Left cardiac atrium (tissue), 4 donors: ENCODE data around the gene EDA. TPM values are rescaled to one million over a fixed set of nuclear protein-coding genes. Genes with fewer than 3 reads are reported as not detected.
"Not testable (repeated sequence)": the region's sequence is repeated elsewhere in the genome, so short reads cannot be mapped to it uniquely, and the experiment has no call there.

ENCODE experiments used
- ATAC-seq, 2 donors: fragments of 200-7000 bp; cut with Tn5 transposase; one replicate each; pipeline ENCODE4 v1.9.1; 2020; ENCODE audit warnings: mild to moderate bottlenecking in 2 of 2, moderate library complexity in 2 of 2
- DNase-seq: peaks from one replicate; pipeline ENCODE4 v3.0.0-alpha.2; 2020
- intact Hi-C, 2 donors: fragments of 100-400 bp; cut with DNase I; formaldehyde crosslinking; loops; one replicate each; pipeline versions ENCODE4 v1.14.1 to v1.15.1; 2022 to 2023
- total RNA-seq, 2 donors: library from RNA; stranded (reverse); fragmentation: NEBNext Ultra II Directional; extraction: Animal tissue kit (Norgen Biotek cat#: 25700); gene quantifications; one replicate each; pipeline ENCODE4 v1.2.1, GENCODE V29; 2021
- donor health status: DM: no; HTN: yes; CAD: no.
- donor health status: DM: no; HTN: yes; CAD: no; lungs with severe emphysema.
- donor health status: DM: yes; HTN: yes; CAD: no.
- donor health status: Dilated cardiomyopathy.

The EDA gene
- total RNA-seq, 2 donors from 2014 or later = 13.7 to 17.5 TPM

GRCh38 chrX:69900491-69900890 is 284.6 kb downstream of the EDA start:
- ATAC-seq (no peak), DNase-seq (no peak)
- intact Hi-C loops = no loop called here

GRCh38 chrX:69906447-69906846 is 290.5 kb downstream of the EDA start:
- intact Hi-C loops = no loop called here
- DNase-seq (no peak), ATAC-seq (no peak)

DNA sequence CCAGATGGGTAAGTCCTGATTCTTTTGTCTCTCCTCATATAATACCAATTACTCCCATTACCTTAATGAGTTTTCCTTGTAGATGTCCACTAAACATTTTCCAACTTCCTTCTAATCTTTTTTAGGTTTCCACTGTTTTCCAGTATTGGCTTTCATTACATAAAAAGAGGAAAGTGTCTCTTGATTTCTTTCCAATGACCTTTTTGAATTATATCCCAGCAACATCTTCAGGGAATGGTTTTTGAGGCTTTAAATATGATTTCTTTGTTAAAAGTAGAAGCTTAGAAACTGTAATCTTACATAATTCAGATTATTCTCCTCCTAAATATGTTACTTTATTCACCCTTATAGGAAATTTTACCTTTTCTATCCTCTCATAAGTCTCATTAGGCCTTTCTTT is 298.9 kb downstream of the EDA start:
- no peak for DNase-seq
- intact Hi-C loops = no loop called here
- no peak for ATAC-seq

DNA sequence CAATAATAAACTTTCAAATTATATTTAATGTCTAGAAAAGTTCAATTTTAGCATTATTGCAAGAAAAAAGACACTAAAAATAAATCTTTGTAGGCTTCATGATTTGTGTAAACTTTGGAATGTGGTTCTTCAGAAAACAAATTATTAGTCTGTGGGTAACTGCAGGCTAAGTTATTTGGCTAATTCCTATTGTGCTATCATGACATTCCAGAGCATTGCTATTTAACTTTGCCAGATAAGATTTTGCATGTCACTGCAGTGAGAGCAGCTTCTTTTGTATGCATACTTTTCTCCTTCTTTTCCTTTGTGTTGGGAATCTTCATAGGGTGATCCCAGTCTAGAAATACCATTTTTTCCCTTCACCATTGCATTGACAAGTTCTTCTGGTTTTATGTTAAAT is 303.8 kb downstream of the EDA start:
- intact Hi-C loops = no loop called here
- no peak for DNase-seq
- no peak for ATAC-seq

DNA sequence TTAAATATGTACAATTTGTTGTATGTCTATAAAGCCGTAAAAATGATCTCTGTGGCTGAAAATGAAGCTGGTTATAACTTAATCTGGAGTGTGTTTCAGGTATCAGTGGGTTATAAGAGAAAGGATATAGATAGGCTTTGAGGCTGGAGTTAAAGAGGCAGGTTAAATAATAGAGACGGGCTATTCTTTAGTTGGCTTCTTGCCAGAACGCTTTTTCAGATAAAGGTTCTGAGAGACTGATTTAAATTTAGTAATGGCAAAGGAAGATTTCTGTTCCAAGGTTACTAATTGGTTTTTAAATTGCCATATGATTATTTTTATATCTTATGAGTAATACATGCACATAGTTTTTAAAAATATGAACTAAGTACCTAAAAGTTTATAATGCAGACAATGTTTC is 316.4 kb downstream of the EDA start:
- intact Hi-C loops = no loop called here
- DNase-seq (no peak), ATAC-seq (no peak)

DNA sequence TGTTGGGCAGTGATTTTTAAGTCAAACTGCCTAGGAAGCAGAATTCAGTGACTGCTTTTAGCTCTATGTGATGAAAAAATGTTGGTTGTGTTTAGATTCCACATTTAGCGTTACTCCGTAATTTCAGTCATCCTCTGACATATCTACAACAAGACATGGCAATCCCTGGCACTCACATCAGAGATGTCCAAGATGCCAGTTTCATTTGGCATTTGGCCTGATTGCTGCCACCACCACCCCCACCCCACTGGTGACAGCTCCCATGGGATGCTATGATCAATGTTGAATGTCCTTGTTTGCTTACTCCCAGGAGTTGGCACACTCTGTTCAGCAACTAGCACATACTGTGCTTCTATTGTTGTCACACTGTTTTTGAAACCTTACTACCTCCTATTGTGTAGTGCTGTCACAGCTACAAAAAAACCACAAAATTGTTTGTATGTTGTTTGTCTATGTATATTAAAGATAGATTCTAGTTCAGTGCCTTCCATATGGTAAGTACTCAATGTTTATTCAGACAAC is 332.4 kb downstream of the EDA start:
- ATAC-seq (no peak), DNase-seq (no peak)
- intact Hi-C loops = no loop called here

- ATAC-seq = no peak
- no peak for DNase-seq
- intact Hi-C loops = no loop called here
Observed at GRCh38 chrX:69951753-69952152, 335.8 kb downstream of the EDA start.

DNA sequence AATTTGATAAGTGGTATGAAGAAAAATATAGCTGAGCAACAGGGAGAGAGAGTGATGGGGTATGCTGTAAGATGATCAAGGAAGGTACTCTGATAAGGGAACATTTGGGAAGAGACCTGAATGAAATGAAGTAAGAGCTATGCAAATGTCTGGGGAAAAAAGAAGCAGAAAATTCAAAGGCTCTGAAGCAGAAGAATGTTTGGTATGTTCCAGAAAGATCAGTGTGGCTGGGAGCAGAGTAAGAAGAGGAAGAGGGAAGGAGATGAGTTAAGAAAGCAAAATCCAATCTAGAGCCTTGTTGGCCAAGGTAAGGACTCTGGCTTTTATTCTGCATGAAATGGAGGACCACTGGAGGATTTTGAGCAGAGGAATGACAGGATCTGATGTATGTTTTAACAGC is 343.8 kb downstream of the EDA start:
- intact Hi-C loops = no loop called here
- DNase-seq (no peak), ATAC-seq (no peak)

DNA sequence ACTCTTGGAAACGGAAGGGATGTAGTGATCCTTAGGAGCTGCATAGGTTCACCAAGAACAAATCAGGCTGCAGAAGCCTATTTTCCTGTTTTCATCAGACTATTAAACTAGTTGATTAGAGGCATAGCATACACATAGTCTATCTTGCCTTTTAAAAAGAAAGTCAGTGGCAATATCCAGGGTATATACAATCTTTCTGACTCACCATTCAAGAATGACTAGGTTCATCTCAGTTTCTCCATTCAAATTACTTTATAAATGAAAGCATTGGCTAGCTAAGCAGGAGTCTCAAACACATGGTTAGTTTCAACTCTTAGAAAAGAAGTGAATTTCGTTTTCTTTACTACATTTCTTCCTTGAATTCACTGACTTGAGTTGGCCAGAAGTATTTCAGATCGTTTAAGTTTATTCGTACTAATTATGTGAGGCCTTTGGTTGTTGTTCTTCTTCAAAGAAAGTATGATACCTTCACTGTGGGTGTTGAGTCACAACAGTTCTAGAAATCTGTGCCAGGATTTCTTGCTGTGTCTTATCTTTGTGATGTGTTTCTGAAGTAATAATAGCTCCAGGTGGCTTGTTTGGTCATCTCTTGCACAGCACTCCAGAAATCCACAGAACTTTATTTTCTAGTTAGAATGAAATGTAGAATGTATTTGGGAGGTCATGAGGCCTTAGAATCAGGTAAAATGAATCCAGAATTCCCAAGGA is 345.6 kb downstream of the EDA start:
- intact Hi-C loops = no loop called here
- ATAC-seq = no peak
- no peak for DNase-seq

GRCh38 chrX:69968950-69969349 is 353.0 kb downstream of the EDA start:
- DNase-seq (peak; percentile 24), ATAC-seq (no peak)
- intact Hi-C loops = no loop called here

- intact Hi-C loops = no loop called here
- ATAC-seq (no peak), DNase-seq (no peak)
Observed at GRCh38 chrX:69969460-69969859, 353.5 kb downstream of the EDA start.

DNA sequence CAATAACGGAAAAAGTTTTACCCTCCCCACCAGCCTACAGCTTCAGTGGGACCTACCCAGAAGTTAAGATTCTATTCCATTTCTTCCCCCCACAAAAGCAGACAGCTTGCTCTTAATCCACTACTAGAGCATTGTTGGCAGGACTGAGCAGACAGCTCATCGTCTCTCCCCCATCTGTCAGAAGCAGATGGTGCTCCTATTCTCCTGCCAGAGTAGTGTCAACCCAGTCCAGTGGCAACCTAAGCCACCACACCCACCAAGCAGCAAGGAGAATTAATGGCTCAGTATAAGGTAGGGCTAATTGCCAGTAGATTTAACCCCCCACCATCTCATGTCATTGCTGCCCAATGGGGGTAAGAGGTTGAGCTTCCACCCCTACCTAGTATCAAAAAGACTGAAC is 371.8 kb downstream of the EDA start:
- peak; percentile 86 to 89 for ATAC-seq
- DNase-seq = no peak
- intact Hi-C loops = no loop called here

GRCh38 chrX:69988955-69989394 is 373.1 kb downstream of the EDA start:
- DNase-seq (peak; percentile 24), ATAC-seq (peak; percentile 74 to 90)
- intact Hi-C loops = no loop called here

DNA sequence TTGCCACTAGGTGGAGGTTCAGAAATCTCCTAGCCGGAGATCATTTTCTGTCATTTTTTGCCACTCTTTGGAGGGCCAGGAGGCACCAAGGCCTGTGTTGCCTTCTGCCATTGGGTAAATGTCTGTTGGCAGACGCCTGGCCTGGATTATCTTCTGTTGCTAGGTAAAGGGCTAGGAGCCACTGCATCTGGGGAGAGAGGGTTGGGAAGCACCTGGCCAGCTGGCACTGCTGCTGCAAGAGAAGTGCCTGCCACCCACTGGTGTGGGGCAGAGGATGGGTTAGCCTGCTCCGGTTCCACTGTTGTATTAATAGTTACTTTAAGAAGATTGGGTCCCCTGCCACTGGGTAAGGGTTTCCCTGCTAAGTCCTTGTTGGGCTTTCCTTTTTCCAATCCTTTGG is 375.8 kb downstream of the EDA start:
- DNase-seq (no peak), ATAC-seq (no peak)
- intact Hi-C loops = no loop called here

DNA sequence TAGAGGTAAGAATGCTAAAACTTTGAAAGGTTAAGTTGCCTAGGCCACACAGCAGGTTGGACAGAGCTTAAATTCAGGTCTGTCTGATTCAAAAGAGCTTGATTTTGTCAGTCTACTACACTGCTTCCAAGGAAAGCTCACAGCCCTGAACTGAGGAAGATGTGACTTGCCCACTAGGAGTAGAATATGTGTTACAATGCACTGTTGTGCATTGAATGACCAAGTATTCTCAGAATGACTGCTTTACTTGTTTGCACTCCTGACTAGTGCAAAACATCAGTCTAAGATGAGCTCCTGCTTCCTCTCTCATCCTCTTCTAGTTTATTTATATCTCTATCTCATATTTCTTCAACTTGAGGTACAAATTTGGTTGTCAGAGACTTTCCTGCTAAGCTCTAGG is 377.6 kb downstream of the EDA start:
- no peak for ATAC-seq
- intact Hi-C loops = no loop called here
- DNase-seq = no peak

- DNase-seq (no peak), ATAC-seq (peak in 1 of 2 donors; percentile 46)
- intact Hi-C loops = no loop called here
Observed at GRCh38 chrX:69995362-69996112, 379.6 kb downstream of the EDA start.

DNA sequence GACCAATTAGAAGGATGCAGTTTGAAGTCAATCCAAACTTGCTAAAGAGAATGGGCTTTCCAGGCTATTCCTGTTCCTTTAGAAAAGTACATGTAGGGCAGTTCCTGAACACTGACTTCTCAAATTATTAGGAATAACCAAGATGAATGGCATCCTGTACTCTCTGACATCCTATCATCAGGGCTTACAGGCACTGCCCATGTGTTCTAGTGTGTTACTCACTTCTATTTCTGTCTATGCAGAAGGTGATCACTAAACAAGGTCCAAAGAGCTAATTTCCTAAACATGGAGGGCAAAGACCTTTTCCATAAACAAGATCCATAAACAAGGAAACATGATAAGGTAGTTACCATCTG is 380.2 kb downstream of the EDA start:
- DNase-seq = no peak
- ATAC-seq = no peak
- intact Hi-C loops = no loop called here

DNA sequence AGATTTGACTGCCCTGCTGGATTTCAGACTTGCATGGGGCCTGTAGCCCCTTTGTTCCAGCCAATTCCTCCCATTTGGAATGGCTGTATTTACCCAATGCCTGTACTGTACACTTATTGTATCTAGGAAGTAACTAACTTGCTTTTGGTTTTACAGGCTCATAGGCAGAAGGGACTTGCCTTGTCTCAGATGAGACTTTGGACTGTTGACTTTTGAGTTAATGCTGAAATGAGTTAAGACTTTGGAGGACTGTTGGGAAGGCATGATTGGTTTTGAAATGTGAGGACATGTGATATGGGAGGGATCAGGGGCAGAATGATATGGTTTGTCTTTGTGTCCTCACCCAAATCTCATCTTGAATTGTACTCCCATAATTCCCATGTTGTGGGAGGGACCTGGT is 382.4 kb downstream of the EDA start:
- intact Hi-C loops = not testable (repeated sequence)

DNA sequence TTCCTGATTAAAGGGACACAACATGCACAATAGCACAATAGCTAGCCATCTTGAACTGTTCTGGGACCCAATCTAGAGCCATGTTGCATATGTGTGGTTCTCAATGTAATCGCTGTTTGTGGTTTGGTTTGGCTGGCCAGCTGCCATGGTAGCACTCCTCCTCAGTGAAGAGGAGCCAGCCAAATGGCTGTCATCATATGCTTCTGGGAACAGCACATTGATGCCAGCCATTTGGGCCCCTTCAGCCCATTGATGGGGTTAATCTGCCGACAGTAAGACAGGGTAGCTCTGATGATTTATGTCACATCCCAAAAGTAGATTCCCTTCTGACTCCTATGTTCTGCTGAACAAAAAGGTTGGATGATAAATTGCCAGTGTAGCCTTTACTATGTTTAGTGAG is 385.4 kb downstream of the EDA start:
- DNase-seq = peak; percentile 47
- intact Hi-C loops = loop anchor here in 1 of 2 donors (10.0 kb wide), 1 partner anchor 386 kb away; the partner anchor contains the start of gene EDA
- peak; percentile 80 to 88 for ATAC-seq

More for the DNA sequence above, 382.4 kb downstream of the EDA start:
- DNase-seq, ATAC-seq: not testable (repeated sequence)

- intact Hi-C loops = loop anchor here in 1 of 2 donors (10.0 kb wide), 1 partner anchor 387 kb away; the partner anchor contains the start of gene EDA
- ATAC-seq = peak; percentile 74 to 77
Observed at GRCh38 chrX:70001708-70002341, 385.9 kb downstream of the EDA start.

More at GRCh38 chrX:70001708-70002341, 385.9 kb downstream of the EDA start:
- DNase-seq = no peak
